ENCODE measurements around the gene FLYWCH1.

DNA sequence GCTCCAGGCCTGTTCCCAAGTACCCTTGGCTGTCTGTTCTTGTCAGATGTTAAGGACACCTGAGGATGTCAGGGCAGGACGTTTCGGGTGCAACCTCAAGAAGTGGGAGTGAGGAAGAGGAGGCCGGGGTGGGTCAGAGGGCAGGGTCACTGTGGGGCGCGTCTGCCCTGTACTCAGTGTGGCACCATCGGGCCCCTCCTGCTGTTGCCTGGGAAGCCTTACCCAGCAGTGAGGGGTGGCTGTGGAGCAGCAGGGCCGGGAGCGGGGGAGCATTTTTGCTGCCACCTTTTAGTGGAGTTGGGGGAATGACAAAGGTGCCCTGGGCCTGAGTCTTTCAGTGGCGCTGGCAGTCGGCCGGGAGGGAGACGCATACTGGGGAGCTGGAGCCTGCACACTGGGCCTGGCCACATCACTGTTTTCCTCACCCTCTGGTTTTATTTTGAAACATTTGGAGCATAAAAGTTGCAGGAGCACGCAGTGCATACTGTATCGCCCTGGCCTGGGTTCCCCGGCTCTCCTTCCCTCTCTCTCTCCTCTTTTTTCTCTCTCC, 11.1 kb upstream of the FLYWCH1 start:
- TF ChIP-seq POLR2A (IDR thresholded peaks at IDR 0.05; ENCODE audit: low read depth, low read length) (no peak), POLR2AphosphoS5 (IDR thresholded peaks at IDR 0.05; ENCODE audit: low read depth, low read length) (no peak), TAF1 (IDR thresholded peaks at IDR 0.05; ENCODE audit: borderline replicate concordance, low read depth, low read length) (no peak)

Data from GM12892 (cell line).